OCI-M1 (cell line): Measurements from ENCODE around the gene AHNAK.
"Not testable (repeated sequence)": the region's sequence is repeated elsewhere in the genome, so short reads cannot be mapped to it uniquely, and the experiment has no call there.

Source experiments
- DNase-seq: peaks from one replicate; lab custom pipeline; 2025; lab: John Stamatoyannopoulos, UW

AHNAK gene

DNA sequence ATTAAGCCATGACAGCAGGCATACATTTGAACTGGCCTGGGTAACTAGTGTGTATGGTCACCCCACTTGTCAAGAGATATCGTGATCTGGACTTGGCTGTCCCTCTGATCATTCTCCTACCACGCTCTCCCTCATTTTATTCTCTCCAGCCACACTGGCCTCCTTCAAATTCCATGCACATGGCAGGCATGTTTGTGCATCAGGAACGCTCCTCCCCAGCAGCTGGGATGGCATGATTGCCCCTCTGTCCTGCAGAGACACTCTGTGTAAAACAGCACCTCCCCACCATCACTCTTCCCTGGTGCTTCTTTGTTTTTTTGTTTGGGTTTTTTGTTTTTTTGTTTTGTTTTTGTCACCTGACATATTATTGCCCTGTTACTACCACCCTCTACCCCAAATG lies 159.2 kb downstream of the AHNAK start:
- no peak for DNase-seq

DNA sequence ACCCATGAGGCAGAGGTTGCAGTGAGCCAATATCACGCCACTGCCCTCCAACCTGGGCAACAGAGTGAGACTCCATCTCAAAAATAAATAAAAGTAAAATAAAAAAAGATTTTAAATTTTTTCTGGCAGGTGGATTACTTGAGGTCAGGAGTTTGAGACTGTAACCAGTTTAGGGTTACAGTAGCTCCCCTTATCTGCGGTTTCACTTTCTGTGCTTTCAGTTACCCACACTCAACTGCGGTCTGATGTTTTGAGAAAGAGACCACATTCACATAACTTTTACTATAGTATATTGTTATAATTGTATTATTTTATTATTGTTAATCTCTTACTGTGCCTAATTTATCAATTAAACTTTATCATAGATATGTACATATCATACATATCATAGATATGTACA lies 160.5 kb downstream of the AHNAK start:
- not testable (repeated sequence) for DNase-seq

DNA sequence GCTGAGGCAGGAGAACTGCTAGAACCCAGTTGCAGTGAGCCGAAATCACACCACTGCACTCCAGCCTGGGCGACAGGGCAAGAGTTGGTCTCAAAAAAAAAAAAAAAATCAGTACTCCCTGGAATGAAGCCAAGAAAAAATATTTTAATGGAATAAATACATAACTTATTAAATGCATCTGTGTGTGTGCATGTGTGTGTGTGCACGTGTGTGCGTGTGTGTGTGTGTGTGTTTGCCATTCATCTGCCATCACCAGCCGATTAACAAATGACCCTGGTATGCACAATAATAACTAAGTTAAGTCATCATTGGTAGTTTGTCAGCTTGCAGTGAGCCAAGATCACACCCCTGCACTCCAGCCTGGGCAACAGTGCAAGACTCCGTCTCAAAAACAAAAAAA lies 162.8 kb downstream of the AHNAK start:
- no peak for DNase-seq
